Measurements from ENCODE around the gene PTHLH. TPM values are rescaled to one million over a fixed set of nuclear protein-coding genes. Genes with fewer than 3 reads are reported as not detected.

The PTHLH gene
- polyA plus RNA-seq, 1 of the 3 experiments (the other 2 are of a cell fraction) = 29.0 TPM

GRCh38 chr12:27911397-27911796, 61.1 kb downstream of the PTHLH start:
- POLR2A ChIA-PET = no interaction called here
- no peak overlapping the region for H3K4me2 ChIP-seq
- H3K79me2 ChIP-seq (ENCODE audit: insufficient read depth) = no peaks in the 10 kb centered on the region
- H3K9ac ChIP-seq = no peak overlapping the region
- TF ChIP-seq EP300 (IDR thresholded peaks at IDR 0.05; ENCODE audit: borderline replicate concordance in 1 of 2, low read depth in 1 of 2, low read length in 1 of 2) = no peak
- TF ChIP-seq RFX5 (IDR thresholded peaks at IDR 0.05; ENCODE audit: low read length) = no peak
- no peak for TF ChIP-seq FOXM1 (IDR thresholded peaks at IDR 0.05; ENCODE audit: low read depth)
- no peak for TF ChIP-seq JUND (IDR thresholded peaks at IDR 0.05)
- no peak for TF ChIP-seq RXRA (IDR thresholded peaks at IDR 0.05; ENCODE audit: borderline replicate concordance, low read depth)
- TF ChIP-seq TEAD4 (IDR thresholded peaks at IDR 0.05; ENCODE audit: borderline replicate concordance, insufficient read depth) = no peak
- no peak for TF ChIP-seq FOXJ3 (CRISPR knock-in tag; IDR thresholded peaks at IDR 0.05)
- no peak for TF ChIP-seq IRF3 (IDR thresholded peaks at IDR 0.05; ENCODE audit: low read depth, low read length)
- TF ChIP-seq FOSL2 (IDR thresholded peaks at IDR 0.05; ENCODE audit: borderline replicate concordance, low read depth) = no peak
- TF ChIP-seq, protein P1, sequence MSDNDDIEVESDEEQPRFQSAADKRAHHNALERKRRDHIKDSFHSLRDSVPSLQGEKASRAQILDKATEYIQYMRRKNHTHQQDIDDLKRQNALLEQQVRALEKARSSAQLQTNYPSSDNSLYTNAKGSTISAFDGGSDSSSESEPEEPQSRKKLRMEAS (IDR thresholded peaks at IDR 0.05; ENCODE audit: low read depth) = no peak
- TF ChIP-seq GATA2 (CRISPR knock-in tag; IDR thresholded peaks at IDR 0.05) = no peak
- no peak for TF ChIP-seq GABPA (IDR thresholded peaks at IDR 0.05; ENCODE audit: low read depth)
- TF ChIP-seq, protein P2, sequence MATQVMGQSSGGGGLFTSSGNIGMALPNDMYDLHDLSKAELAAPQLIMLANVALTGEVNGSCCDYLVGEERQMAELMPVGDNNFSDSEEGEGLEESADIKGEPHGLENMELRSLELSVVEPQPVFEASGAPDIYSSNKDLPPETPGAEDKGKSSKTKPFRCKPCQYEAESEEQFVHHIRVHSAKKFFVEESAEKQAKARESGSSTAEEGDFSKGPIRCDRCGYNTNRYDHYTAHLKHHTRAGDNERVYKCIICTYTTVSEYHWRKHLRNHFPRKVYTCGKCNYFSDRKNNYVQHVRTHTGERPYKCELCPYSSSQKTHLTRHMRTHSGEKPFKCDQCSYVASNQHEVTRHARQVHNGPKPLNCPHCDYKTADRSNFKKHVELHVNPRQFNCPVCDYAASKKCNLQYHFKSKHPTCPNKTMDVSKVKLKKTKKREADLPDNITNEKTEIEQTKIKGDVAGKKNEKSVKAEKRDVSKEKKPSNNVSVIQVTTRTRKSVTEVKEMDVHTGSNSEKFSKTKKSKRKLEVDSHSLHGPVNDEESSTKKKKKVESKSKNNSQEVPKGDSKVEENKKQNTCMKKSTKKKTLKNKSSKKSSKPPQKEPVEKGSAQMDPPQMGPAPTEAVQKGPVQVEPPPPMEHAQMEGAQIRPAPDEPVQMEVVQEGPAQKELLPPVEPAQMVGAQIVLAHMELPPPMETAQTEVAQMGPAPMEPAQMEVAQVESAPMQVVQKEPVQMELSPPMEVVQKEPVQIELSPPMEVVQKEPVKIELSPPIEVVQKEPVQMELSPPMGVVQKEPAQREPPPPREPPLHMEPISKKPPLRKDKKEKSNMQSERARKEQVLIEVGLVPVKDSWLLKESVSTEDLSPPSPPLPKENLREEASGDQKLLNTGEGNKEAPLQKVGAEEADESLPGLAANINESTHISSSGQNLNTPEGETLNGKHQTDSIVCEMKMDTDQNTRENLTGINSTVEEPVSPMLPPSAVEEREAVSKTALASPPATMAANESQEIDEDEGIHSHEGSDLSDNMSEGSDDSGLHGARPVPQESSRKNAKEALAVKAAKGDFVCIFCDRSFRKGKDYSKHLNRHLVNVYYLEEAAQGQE (IDR thresholded peaks at IDR 0.05; ENCODE audit: low read depth, low read length) = no peak
- TF ChIP-seq CHD2 (IDR thresholded peaks at IDR 0.05; ENCODE audit: low read length, partially characterized antibody) = no peak
- TF ChIP-seq TCF12 (IDR thresholded peaks at IDR 0.05) = no peak
- TF ChIP-seq USF1 (IDR thresholded peaks at IDR 0.05; ENCODE audit: borderline replicate concordance, low read depth) = no peak
- H4K20me1 ChIP-seq (ENCODE audit: insufficient read depth) = no peaks in the 10 kb centered on the region
- no peaks in the 10 kb centered on the region for H3F3A ChIP-seq (replicated peaks; ENCODE audit: insufficient read depth)
- no peak overlapping the region for H2AFZ ChIP-seq (ENCODE audit: low read depth)
- no peaks in the 10 kb centered on the region for H3K9me2 ChIP-seq
- no peaks in the 10 kb centered on the region for H3K36me3 ChIP-seq (replicated peaks in 1 of 2; ENCODE audit: control insufficient read depth in 1 of 2, insufficient read depth in 2 of 2, low read length in 1 of 2)
- H3K27ac ChIP-seq (ENCODE audit: low read depth in 2 of 2, low read length in 1 of 2) = no peak overlapping the region
- H3K9me3 ChIP-seq = no peaks in the 10 kb centered on the region
- no peak for DNase-seq
- no peaks in the 10 kb centered on the region for H3K27me3 ChIP-seq (ENCODE audit: insufficient read depth)
- CTCF ChIA-PET = no interaction called here
- WGBS (ENCODE audit: low lambda C conversion rate) = 54% methylated on average over 3 of the region's 3 CpGs
- no peaks in the 10 kb centered on the region; a peak in 1 of 4 replicates for H3K4me1 ChIP-seq (ENCODE audit: control insufficient read depth in 1 of 2, insufficient read depth in 2 of 2, low read depth in 1 of 2, low read length in 1 of 2)
- H3K4me3 ChIP-seq (ENCODE audit: low read depth in 2 of 2, low read length in 1 of 2) = no peak overlapping the region

Small RNA genes within 50 kb of the gene (small RNA-seq; reads per million reads assigned to genes)
- 0 reads per million in 7 experiments for gene AC008011.1

Other genes with a start within 250 kb of the PTHLH start
- gene KLHL42, start 192.5 kb downstream of the PTHLH start, polyA plus RNA-seq (2012; rRNA removed) = 11.7 and 18.5 TPM in 2 replicates
- gene MANSC4, start 192.5 kb downstream of the PTHLH start, polyA plus RNA-seq (2012; rRNA removed) = not detected in 2 replicates
- 13.0 and 15.0 TPM in 2 replicates for gene CCDC91, start 217.7 kb upstream of the PTHLH start, polyA plus RNA-seq (2012; rRNA removed)

All from SK-N-SH (cell line).